Vagina (tissue), 2 donors: ENCODE measurements around the gene C5orf15. TPM values are rescaled to one million over a fixed set of nuclear protein-coding genes. Genes with fewer than 3 reads are reported as not detected.

Experiments
- DNase-seq, 2 donors: peaks; one replicate each; pipeline ENCODE4 v3.0.0-alpha.2; 2017; ENCODE audit errors: extremely low spot score in 2 of 2
- H3K27ac ChIP-seq: fragments of 200-600 bp; sonication (generic); one replicate; pipeline ENCODE4 v1.5.1; 2019
- H3K27me3 ChIP-seq: fragments of 200-600 bp; sonication (generic); one replicate; pipeline ENCODE4 v1.5.1; 2019
- H3K36me3 ChIP-seq, 2 donors: fragments of 200-600 bp; sonication (generic); one replicate each; pipeline ENCODE4 v1.5.1; 2017 to 2019
- H3K4me1 ChIP-seq: fragments of 200-600 bp; sonication (generic); one replicate; pipeline ENCODE4 v1.5.1; 2019
- H3K4me3 ChIP-seq, 2 donors: fragments of 200-600 bp; sonication (generic); 1 replicate in 1 of 2; 2 replicates in 1 of 2; pipeline ENCODE4 v1.5.1; 2016 to 2019
- H3K9me3 ChIP-seq: fragments of 200-600 bp; sonication (generic); one replicate; pipeline ENCODE4 v1.5.1; 2019
- POLR2A ChIP-seq, 2 donors: fragments of 450-650 bp; IDR thresholded peaks; one replicate each; pipeline ENCODE4 v1.6.1; 2017; ENCODE audit warnings: antibody characterized with exemption in 2 of 2, mild to moderate bottlenecking in 2 of 2, moderate library complexity in 2 of 2
- POLR2AphosphoS5 ChIP-seq, 2 donors: sonication (generic); formaldehyde crosslinking; IDR thresholded peaks; one replicate each; pipeline ENCODE4 v1.9.0; 2017; ENCODE audit warnings: antibody characterized with exemption in 2 of 2, mild to moderate bottlenecking in 2 of 2, low read depth in 1 of 2; ENCODE audit not compliant: insufficient read depth in 1 of 2
- intact Hi-C: fragments of 100-400 bp; cut with DNase I; formaldehyde crosslinking; loops from one replicate; pipeline ENCODE4 v1.15.1; 2023
- total RNA-seq: library from RNA; depleted of rRNA; stranded (reverse); fragments of >200 nt; gene quantifications from one replicate; pipeline ENCODE4 v1.2.3, GENCODE V29; 2016
- TF ChIP-seq, protein P1 (sequence below), 3 experiments: fragments of 450-650 bp in 2 of 3; fragments of 200-600 bp in 1 of 3; sonication (generic) in 1 of 3; IDR thresholded peaks; one replicate each; pipeline ENCODE4 v1.5.1; 2017 to 2019; ENCODE audit warnings: antibody characterized with exemption in 3 of 3, mild to moderate bottlenecking in 2 of 3, moderate library complexity in 2 of 3

C5orf15 gene
- total RNA-seq, 1 donor from 2014 or later, result 35.8 TPM

DNA sequence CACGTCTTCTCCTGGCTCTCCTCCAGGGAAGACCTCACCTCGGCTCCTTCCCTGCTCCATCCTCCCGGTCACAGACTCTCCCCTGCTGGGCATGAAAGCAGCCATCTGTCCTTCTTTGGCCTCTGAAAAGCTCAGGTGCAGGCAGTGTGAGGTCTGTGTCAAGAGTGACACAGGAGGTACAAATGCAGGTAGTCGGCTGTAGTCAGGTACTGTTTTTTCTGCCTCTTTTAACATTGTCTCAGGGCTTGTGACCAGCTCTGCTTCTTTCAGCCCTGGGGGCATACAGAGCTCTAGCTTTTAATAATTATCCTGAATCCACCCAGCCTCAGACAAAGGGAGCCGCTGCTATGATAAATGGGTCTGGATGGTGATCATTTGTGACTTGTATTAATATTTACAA lies 46.4 kb downstream of the C5orf15 start:
- H3K36me3 ChIP-seq, result no peaks in the 10 kb centered on the region

DNA sequence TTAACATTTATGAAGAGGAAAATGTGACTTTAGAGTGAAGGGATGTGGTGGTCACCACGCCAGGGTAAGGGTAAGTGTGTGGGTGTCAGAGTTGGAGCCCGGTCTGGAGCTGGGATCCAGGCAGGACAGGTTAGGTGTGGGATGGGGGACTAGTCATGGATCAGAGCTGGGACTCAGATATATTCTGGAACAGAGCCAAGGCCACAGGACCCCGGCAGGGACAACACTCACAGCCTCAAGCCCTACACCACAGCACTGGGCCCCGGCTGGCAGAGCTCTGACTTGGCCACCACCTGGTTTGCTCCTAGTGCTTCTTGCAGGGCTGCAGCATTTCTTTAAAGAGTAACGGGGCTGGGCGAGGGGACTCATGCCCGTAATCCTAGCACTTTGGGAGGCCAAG lies 47.4 kb downstream of the C5orf15 start:
- H3K4me3 ChIP-seq, result no peak overlapping the region
- DNase-seq, result no peak
- TF ChIP-seq POLR2A (IDR thresholded peaks at IDR 0.05) (no peak), POLR2AphosphoS5 (IDR thresholded peaks at IDR 0.05; ENCODE audit: insufficient read depth in 1 of 2, low read depth in 1 of 2) (no peak)
- TF ChIP-seq, protein P1, sequence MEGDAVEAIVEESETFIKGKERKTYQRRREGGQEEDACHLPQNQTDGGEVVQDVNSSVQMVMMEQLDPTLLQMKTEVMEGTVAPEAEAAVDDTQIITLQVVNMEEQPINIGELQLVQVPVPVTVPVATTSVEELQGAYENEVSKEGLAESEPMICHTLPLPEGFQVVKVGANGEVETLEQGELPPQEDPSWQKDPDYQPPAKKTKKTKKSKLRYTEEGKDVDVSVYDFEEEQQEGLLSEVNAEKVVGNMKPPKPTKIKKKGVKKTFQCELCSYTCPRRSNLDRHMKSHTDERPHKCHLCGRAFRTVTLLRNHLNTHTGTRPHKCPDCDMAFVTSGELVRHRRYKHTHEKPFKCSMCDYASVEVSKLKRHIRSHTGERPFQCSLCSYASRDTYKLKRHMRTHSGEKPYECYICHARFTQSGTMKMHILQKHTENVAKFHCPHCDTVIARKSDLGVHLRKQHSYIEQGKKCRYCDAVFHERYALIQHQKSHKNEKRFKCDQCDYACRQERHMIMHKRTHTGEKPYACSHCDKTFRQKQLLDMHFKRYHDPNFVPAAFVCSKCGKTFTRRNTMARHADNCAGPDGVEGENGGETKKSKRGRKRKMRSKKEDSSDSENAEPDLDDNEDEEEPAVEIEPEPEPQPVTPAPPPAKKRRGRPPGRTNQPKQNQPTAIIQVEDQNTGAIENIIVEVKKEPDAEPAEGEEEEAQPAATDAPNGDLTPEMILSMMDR (IDR thresholded peaks at IDR 0.05), result no peak
- no peak overlapping the region for H3K27ac ChIP-seq
- H3K9me3 ChIP-seq, result no peaks in the 10 kb centered on the region
- H3K36me3 ChIP-seq, result no peaks in the 10 kb centered on the region
- H3K4me1 ChIP-seq, result no peaks in the 10 kb centered on the region
- intact Hi-C loops, result no loop called here
- no peaks in the 10 kb centered on the region for H3K27me3 ChIP-seq

More for the DNA sequence above, 46.4 kb downstream of the C5orf15 start:
- H3K4me1 ChIP-seq, result no peaks in the 10 kb centered on the region
- no peak overlapping the region for H3K27ac ChIP-seq
- no peak overlapping the region for H3K4me3 ChIP-seq
- no peaks in the 10 kb centered on the region for H3K27me3 ChIP-seq
- no peak for DNase-seq
- TF ChIP-seq POLR2A (IDR thresholded peaks at IDR 0.05) (no peak), POLR2AphosphoS5 (IDR thresholded peaks at IDR 0.05; ENCODE audit: insufficient read depth in 1 of 2, low read depth in 1 of 2) (no peak)
- TF ChIP-seq, protein P1 (IDR thresholded peaks at IDR 0.05), result no peak
- H3K9me3 ChIP-seq, result no peaks in the 10 kb centered on the region
- intact Hi-C loops, result no loop called here

DNA sequence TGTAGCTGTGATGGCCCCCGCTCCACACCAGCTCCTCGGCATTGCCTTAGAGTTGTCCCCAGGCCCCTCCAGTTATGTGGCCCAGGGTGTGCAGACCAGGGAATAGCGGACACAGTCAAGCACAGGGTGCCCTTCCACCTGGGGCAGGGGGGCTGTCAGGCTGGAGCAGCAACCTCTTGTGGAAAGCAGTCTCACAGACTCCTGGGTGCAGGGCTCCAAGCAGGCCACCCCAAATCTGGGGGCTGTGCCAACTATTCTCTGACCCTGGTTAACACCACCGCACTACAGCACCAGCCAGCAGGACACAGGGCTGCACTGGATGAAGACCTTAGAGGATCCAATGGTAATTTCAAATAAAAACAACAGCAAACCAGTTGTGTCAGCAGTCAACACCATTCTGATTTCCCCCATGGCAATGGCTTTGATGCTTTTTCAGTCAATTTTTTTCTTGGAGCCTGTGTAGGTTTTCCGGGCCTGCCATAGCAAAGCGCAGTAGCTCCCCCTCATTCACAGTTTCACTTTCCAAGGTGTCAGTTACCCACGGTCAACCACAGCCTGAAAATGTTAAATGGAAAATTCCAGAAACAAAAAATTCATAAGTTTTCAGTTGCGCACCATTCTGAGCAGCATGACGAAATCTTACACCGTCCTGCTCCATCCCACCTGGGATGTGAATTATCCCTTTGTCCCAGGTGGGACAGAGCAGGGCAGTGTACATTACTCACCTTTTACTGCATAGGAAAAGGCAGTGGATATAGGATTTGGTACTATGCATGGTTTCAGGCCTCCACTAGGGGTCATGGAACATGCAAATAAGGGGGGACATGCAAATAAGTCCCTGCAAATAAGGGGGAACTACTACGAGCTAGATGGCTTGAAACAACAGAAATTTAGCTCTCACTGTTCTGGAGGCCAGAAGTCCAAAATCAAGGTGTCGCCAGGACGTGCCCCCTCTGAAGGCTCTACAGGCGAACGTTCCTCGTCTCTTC lies 49.0 kb downstream of the C5orf15 start:
- Histone ChIP-seq H3K27me3 (no peaks in the 10 kb centered on the region), H3K36me3 (no peaks in the 10 kb centered on the region), H3K9me3 (no peaks in the 10 kb centered on the region), H3K4me1 (no peaks in the 10 kb centered on the region), H3K4me3 (no peak overlapping the region), H3K27ac (no peak overlapping the region)
- TF ChIP-seq POLR2A (IDR thresholded peaks at IDR 0.05), result no peak
- TF ChIP-seq, protein P1 (IDR thresholded peaks at IDR 0.05), result no peak
- TF ChIP-seq POLR2AphosphoS5 (IDR thresholded peaks at IDR 0.05; ENCODE audit: insufficient read depth in 1 of 2, low read depth in 1 of 2), result no peak
- no peak for DNase-seq
- intact Hi-C loops, result no loop called here

DNA sequence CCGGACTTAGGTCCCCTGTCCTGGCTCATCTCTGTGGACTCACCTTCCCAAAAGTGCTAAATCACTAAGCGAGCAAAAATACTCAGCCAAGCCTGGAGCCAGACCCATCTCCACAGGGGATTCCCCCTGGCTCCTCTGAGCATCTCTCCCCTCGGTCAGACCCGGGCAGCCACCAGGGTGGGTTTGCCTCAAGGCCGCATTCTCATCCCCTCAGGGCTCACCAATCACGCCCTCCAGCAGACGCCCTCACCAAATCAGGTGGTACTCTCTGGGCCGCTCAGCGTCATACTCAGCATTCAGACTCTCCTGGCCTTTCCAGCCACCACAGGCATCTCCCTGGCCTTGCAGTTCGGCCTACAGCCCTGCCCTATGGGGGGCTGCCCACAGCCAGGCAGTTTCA lies 49.7 kb downstream of the C5orf15 start:
- intact Hi-C loops, result no loop called here
- no peaks in the 10 kb centered on the region for H3K9me3 ChIP-seq
- no peak for DNase-seq
- no peaks in the 10 kb centered on the region for H3K36me3 ChIP-seq
- no peak overlapping the region for H3K27ac ChIP-seq
- no peaks in the 10 kb centered on the region for H3K4me1 ChIP-seq
- no peak for TF ChIP-seq POLR2A (IDR thresholded peaks at IDR 0.05)
- TF ChIP-seq, protein P1 (IDR thresholded peaks at IDR 0.05), result no peak
- TF ChIP-seq POLR2AphosphoS5 (IDR thresholded peaks at IDR 0.05; ENCODE audit: insufficient read depth in 1 of 2, low read depth in 1 of 2), result no peak
- H3K4me3 ChIP-seq, result no peak overlapping the region
- H3K27me3 ChIP-seq, result no peaks in the 10 kb centered on the region

DNA sequence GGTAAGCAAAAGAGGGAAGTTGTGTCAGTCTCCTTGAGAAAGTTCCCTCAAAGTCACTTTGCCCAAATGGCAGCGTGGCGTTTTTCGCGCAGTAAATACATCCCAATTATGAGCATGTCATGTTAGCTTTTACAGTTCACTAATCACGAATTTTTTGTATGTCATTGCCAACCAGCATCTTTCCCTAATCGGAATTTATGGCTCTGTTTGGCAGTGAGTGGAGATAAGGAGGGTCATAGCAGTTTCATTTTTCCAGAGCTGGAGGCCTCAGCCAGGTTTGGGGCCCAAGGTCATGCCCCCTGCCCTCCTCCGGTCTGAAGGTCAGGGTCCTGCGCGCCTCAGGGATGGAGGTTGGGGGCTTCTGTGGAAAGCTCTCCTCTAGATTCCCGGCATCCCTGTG lies 50.1 kb downstream of the C5orf15 start:
- Histone ChIP-seq H3K9me3 (no peaks in the 10 kb centered on the region), H3K4me3 (no peak overlapping the region), H3K27me3 (no peaks in the 10 kb centered on the region), H3K36me3 (no peaks in the 10 kb centered on the region), H3K27ac (no peak overlapping the region), H3K4me1 (no peaks in the 10 kb centered on the region)
- DNase-seq, result no peak
- TF ChIP-seq POLR2A (IDR thresholded peaks at IDR 0.05) (no peak), POLR2AphosphoS5 (IDR thresholded peaks at IDR 0.05; ENCODE audit: insufficient read depth in 1 of 2, low read depth in 1 of 2) (no peak)
- TF ChIP-seq, protein P1 (IDR thresholded peaks at IDR 0.05), result no peak
- intact Hi-C loops, result no loop called here
